Measurements from ENCODE around the gene SPART.

DNA sequence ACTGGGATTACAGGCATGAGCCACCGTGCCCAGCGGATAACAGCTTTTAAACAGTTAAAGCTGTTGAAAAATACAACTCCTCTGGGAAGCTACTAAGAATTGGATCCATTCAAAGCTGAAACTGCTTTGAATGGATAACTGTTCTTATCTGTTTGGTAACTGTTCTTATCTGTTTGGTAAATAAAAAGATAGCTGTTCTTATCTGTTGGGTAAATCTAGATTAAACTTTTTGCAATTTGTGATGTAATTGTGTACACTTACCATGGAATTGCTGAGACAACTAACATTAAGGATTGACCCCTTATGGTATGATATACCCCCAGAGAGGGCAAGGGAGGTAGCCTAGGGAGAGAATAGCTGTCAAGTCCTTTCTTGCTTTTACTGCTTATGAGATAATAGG is 27.9 kb upstream of the SPART start:
- no peak for TF ChIP-seq CTCF (conservative IDR thresholded peaks at IDR 0.05)
- no peak for TF ChIP-seq ZFX (IDR thresholded peaks at IDR 0.05)

Measured in C4-2B (cell line).